Bronchial epithelial cell (primary cell): ENCODE data around the gene LYRM2. TPM values are rescaled to one million over a fixed set of nuclear protein-coding genes. Genes with fewer than 3 reads are reported as not detected.

Source experiments
- DNase-seq: peaks from one replicate; pipeline ENCODE4 v3.0.0-alpha.2; 2010; ENCODE audit warnings: low read depth
- FAIRE-seq: peaks from 2 replicates; lab custom pipeline; 2011; peaks lifted over from hg19 to GRCh38; lab: Jason Lieb, UNC
- H3K27me3 ChIP-seq: 2 replicates; pipeline ENCODE4 v1.5.1; 2011; ENCODE audit warnings: low read length; ENCODE audit not compliant: control insufficient read depth, insufficient read depth
- H3K36me3 ChIP-seq: 2 replicates; pipeline ENCODE4 v1.5.1; 2011; ENCODE audit warnings: low read length; ENCODE audit not compliant: control insufficient read depth, insufficient read depth
- H3K4me3 ChIP-seq: 2 replicates; pipeline ENCODE4 v1.5.1; 2011; ENCODE audit warnings: mild to moderate bottlenecking, low read depth, low read length, control low read depth
- CTCF ChIP-seq: IDR thresholded peaks from 2 replicates; pipeline ENCODE4 v1.5.1; 2011; ENCODE audit warnings: mild to moderate bottlenecking, moderate library complexity, low read length, control low read depth, inconsistent platforms; ENCODE audit not compliant: insufficient read depth, severe bottlenecking
- total RNA-seq: library from RNA; depleted of rRNA; stranded (reverse); fragments of >200 nt; gene quantifications from 2 replicates; pipeline ENCODE4 v1.2.1, GENCODE V29; 2014

LYRM2 gene
- total RNA-seq, 1 donor from 2014 or later, result 9.7 TPM

- TF ChIP-seq CTCF, result no peak
- H3K4me3 ChIP-seq, result no peak overlapping the region
- H3K36me3 ChIP-seq, result no peaks in the 10 kb centered on the region
- peak; percentile 13 for FAIRE-seq
- no peak for DNase-seq
- no peaks in the 10 kb centered on the region for H3K27me3 ChIP-seq
Observed at GRCh38 chr6:89589297-89590025, 49.1 kb downstream of the LYRM2 start.

GRCh38 chr6:89585154-89585553 lies 53.4 kb downstream of the LYRM2 start:
- Histone ChIP-seq H3K27me3 (no peaks in the 10 kb centered on the region), H3K4me3 (no peak overlapping the region), H3K36me3 (no peaks in the 10 kb centered on the region)
- TF ChIP-seq CTCF, result no peak
- no peak for DNase-seq
- FAIRE-seq, result no peak

GRCh38 chr6:89584539-89584938 lies 54.0 kb downstream of the LYRM2 start:
- FAIRE-seq (no peak), DNase-seq (no peak)
- no peak for TF ChIP-seq CTCF
- Histone ChIP-seq H3K27me3 (no peaks in the 10 kb centered on the region), H3K36me3 (no peaks in the 10 kb centered on the region), H3K4me3 (no peak overlapping the region)

GRCh38 chr6:89583559-89583958 lies 55.0 kb downstream of the LYRM2 start:
- DNase-seq (no peak), FAIRE-seq (no peak)
- TF ChIP-seq CTCF, result no peak
- Histone ChIP-seq H3K36me3 (no peaks in the 10 kb centered on the region), H3K27me3 (no peaks in the 10 kb centered on the region), H3K4me3 (no peak overlapping the region)

- DNase-seq (peak; percentile 4), FAIRE-seq (peak; percentile 13)
- H3K36me3 ChIP-seq, result no peaks in the 10 kb centered on the region
- no peaks in the 10 kb centered on the region for H3K27me3 ChIP-seq
- no peak for TF ChIP-seq CTCF
- no peak overlapping the region for H3K4me3 ChIP-seq
Observed at GRCh38 chr6:89582669-89583325, 55.8 kb downstream of the LYRM2 start.

GRCh38 chr6:89581689-89582088 lies 56.9 kb downstream of the LYRM2 start:
- H3K27me3 ChIP-seq, result no peaks in the 10 kb centered on the region
- no peak overlapping the region for H3K4me3 ChIP-seq
- no peak for DNase-seq
- no peak for FAIRE-seq
- no peak for TF ChIP-seq CTCF
- no peaks in the 10 kb centered on the region for H3K36me3 ChIP-seq
